Stimulated activated CD4-positive, alpha-beta T cell treated with anti-CD3 and anti-CD28 coated beads, Interleukin-1b, Interleukin-23, amount 100 ng/mL, for 48 hours (primary cell): ENCODE results near the gene GID8.

Source experiments
- DNase-seq: peaks from one replicate; pipeline ENCODE4 v3.0.0-alpha.2; 2020

Gene GID8

GRCh38 chr20:62971211-62971949 lies 33.4 kb downstream of the GID8 start:
- no peak for DNase-seq

DNA sequence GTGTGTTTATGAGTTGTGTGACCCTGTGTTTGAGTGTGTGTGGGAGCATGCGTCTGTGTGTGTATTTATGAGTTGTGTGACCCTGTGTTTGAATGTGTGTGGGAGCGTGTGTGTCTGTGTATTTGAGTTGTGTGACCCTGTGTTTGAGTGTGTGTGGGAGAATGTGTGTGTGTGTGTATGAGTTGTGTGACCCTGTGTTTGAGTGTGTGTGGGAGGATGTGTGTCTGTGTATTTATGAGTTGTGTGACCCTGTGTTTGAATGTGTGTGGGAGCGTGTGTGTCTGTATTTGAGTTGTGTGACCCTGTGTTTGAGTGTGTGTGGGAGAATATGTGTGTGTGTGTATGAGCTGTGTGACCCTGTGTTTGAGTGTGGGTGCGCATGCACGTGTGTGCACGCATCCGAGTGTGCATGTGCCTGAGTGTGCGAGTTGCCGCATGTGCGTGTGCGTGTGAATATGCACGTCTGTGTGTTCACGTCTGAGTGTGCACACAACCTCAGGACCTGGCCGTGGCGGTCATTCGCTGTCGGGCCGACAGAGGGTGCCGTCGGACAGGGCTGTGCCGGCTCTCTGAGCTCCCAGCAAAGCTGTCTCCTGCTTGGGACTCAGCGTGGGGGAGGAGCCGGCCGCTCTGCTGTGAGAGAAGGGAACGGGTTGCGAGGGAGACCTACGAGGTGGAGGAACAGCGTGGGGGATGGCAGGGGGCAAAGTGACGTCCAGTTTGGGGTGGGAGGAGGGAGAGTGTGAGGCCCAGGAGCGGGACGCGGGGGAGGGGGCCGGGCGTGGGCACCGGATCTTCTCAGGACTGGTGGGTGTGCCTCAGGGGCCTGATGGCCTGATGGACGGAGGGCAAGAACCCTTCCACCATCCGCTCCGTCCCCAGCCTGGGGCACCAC lies 34.2 kb downstream of the GID8 start:
- DNase-seq = peak; percentile 88

GRCh38 chr20:62972845-62973745 lies 35.1 kb downstream of the GID8 start:
- no peak for DNase-seq

- DNase-seq = no peak
Measured at GRCh38 chr20:62975251-62975760, 37.4 kb downstream of the GID8 start.

GRCh38 chr20:62975812-62976508 lies 38.0 kb downstream of the GID8 start:
- no peak for DNase-seq

DNA sequence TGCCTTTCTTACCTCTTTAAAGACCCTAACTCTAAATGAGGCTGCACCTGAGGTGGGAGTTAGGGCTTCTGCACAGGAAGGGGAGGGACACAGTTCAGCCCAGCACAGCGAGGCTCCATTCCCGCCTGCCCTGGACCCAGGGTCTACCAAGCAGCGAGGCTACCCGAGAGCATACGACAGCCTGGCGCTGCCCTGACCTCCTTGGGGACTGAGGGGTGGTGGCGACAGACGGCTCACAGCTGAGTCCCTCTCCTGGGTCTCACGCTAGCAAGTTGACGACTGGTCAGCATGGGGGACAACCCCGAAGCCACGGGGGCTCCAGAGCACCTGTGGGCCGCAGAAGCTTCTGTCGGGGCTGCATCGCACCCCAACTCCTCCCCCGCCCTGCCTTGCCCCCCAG lies 38.9 kb downstream of the GID8 start:
- DNase-seq = no peak

DNA sequence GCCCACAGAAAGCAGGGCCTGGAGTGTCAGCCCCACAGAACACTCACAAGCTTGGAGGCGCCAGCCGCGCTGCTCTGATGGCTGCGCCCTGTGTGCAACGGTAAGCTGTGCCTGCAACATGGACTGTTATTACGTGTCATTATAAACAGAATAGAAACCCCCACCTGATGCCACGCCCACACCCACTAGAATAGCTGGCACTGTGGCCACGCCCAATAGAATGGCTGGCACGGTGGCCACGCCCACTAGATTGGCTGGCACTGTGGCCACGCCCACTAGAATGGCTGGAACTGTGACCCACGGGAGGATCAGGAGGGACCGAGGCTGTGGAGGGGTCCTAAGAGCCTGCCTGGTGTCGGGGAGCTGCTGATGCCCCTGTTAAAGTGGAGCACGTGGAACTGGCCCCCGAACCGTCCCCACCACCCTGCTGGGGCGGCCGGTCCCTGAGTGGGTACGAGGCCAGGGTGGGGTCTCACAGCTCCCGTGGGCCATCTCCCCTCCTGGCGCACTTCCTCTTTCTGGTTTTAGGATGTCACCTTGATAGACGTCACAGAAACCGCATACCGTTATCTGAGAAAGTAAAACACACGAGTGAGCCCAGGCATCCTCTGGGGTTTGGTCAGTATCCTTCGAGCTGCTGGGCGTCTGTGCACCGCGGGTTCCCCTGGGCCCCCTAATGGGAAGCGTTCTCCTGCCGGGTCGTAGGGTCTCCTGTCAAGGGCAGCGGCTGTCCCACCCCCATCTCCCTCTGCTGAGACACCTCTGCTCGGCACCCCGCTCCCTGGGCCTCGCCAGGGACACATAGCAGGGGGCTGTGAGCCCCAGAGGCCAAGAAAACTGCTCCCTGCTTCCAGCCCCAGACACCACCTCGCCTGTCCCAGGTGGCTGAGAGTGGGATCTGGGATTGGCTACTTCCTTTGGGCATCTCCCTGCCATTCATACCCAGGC lies 39.9 kb downstream of the GID8 start:
- peak; percentile 83 for DNase-seq

DNA sequence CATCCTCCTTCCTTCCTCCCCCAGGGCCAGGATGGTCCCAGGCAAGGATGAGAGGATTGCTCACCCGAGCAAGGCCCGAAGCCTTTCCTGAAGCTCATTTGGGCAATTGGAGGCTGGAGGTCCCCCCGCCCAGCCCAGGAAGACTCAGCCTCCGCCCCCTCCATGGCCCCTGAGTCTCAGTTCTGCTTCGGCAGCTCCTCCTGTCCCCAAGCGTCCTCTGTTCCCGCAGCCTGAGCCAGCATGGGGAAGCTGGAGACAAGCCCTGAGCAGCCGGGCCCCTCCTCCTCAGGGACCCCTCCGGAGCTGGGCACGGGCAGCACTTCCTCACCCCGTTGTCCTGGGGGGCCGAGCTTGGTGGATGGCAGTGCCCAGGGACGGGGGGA lies 40.6 kb downstream of the GID8 start:
- no peak for DNase-seq

GRCh38 chr20:62979310-62979709 lies 41.4 kb downstream of the GID8 start:
- DNase-seq = no peak

DNA sequence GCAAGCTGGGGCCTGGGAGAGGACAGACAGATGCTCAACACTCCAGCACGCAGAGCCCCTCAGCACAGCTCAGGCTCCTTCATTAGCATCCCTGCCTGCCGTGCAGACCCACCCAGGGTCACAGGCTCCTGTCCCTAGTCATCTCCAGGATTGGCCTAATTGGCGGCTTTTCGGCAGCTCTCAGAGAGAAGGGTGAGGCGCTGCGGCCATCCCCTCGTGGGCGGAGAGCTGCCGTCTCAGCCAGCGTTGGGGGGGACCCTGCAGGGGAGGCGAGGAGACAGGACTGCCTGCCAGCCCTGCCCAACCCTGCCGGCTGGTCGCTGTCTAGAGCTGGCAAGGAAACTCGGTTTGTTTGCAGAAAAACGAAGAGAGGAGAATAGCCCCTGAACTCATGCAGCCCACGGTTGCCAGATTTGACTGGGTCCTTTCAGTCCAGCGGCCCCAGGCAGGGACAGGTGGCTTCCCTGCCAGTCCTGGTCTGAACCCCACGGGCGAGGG lies 42.0 kb downstream of the GID8 start:
- DNase-seq = no peak

DNA sequence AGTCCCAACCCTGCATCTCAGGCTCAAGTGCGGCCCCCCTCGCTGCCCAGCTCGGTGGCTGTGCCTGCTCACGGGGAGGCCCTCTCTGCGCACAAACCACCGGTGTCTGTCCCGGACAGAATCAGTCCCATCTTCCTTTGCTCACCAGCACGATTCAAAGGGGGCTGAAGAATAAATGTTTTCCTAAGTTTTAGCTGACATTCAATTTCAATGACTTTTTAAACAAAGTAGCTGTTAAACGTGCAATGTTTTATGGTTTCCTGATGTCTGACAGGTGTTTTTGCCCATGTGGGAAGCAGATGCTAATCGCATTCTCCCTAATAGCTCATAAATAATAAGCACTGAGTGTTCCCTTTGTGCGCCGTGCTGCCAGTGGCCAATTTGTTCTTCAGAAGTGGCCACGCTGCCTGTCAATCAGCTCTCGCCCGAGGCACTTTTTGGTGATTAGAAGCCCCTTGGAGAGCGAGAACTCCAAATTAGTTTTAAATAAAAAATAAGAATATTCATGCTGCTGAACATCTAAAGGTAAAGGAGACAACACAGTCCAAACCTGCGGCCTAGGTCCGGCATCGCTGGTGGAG lies 42.5 kb downstream of the GID8 start:
- no peak for DNase-seq

DNA sequence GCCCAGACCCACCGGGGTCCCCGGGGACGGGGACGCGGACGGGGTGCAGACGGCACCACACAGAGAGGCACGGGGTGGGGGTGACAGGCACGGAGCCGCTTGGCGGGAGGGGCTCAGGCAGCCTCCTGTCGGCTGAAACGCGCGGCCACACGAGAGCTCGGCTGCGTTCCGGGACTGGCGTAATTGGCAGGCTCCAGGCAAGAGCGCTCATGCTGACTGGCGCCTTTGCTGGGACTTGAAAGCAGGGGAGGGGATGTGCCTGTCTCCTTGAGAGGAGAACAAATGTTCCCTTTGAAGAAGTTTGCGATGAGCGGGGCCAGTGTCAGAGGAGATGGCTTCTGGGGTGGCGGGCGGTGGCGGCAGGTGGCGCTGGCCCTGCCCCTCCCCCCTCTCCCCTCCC lies 43.0 kb downstream of the GID8 start:
- peak; percentile 47 for DNase-seq

DNA sequence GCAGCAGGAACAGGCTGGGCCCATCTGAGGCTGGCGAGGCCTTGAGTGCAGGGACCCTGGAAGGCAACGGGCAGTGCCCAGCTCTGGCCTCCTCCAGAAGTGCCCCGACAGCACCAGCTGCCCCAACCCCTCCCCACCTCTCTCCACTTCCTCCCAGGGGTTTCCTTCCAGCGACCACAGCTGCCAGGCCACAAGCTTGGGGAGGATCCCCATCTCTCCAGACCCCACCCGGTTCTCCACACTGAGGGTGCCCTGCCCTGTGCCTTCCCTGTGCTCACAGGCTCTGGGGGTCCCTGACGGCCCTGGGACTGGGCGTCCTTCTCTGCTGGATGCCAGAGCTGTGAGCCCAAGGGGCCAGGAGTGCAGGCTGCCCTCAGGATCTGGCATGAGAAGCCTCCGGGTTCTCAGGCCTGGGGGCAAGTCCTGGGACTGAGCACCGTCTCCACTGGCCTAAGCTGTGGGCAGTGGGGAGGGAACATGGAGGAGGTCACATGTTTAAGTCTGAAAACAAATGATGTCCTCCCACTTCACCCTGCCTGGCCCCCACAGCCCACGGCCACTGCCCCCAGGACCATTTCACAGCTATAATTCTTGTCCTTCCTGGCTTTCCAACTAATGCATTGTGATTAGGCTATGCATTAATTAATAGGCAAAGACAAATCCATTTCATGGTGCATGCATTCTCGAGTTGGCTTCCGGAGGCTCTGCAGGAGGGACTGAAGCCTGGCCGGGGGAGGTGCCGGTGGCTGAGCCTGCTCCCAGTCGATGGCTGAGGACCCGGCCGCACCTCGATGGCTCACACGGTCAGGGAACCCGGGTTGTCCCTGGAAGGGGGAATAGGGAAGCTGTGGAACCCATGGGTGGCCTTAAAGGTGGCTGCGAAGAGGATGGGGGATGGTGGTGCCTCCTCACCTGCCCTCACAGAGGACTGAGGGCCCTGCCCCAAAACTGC lies 44.5 kb downstream of the GID8 start:
- no peak for DNase-seq

- DNase-seq = no peak
Measured at GRCh38 chr20:62983210-62983609, 45.3 kb downstream of the GID8 start.

- DNase-seq = no peak
Measured at GRCh38 chr20:62984666-62985443, 46.9 kb downstream of the GID8 start.

DNA sequence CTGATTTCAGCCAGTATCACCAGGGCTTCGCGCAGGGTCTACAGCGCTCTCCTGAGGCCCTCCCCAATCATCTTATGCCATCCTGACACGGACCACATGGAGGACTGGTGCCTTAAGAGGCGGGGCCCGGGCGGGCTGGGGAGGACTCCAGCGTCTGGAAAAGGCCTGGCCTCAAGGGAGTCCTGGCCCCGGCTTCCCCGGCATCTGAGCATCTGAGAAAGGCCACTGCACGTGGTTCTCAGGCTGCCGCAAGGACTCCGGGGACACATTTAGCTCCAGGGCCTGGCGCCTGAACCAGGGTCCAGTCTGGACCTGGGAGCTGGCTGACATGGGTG lies 47.5 kb downstream of the GID8 start:
- no peak for DNase-seq

DNA sequence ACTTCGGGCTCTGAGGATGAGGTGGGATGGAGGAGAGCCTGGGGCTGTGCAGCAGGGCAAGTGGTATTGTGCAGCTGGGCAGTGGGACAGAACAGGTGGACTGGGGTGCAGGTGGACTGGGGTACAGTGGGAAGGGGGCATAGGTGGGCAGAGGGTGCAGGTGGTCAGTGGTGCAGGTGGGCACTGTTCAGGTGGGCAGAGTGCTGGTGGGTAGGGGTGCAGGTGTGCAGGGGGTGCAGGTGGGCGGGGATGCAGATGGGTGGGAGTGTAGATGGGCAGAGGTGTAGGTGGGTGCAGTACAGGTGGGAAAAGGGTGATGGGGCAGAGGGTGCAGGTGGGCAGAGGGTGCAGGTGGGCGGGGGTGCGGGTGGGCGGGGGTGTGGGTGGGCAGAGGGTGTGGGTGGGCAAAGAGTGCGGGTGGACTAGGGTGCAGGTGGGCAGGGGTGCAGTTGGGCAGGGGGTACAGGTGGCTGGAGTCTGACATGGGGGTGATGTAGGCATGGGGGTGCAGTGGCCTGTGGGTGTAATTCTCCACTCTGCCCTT lies 48.4 kb downstream of the GID8 start:
- no peak for DNase-seq

- DNase-seq = no peak
Measured at GRCh38 chr20:62987114-62987513, 49.2 kb downstream of the GID8 start.
